Loucy (cell line): Measurements from ENCODE around the gene ERVW-1.

ENCODE experiments used
- CTCF ChIP-seq: fragments of 200-600 bp; sonication (generic); conservative IDR thresholded peaks from 2 replicates; pipeline ENCODE4 v1.5.1; 2014; ENCODE audit warnings: mild to moderate bottlenecking, antibody characterized with exemption, low read length
- EZH2phosphoT487 ChIP-seq: fragments of 200-600 bp; IDR thresholded peaks from 2 replicates; pipeline ENCODE4 v1.6.1; 2018; ENCODE audit warnings: antibody characterized with exemption, mild to moderate bottlenecking, moderate library complexity, borderline replicate concordance

- no peak for TF ChIP-seq CTCF
- TF ChIP-seq EZH2phosphoT487: no peak
Measured at GRCh38 chr7:92503767-92504166, 26.0 kb upstream of the ERVW-1 start.
